Fibroblast of villous mesenchyme (primary cell): ENCODE results near the gene APBB2. TPM values are rescaled to one million over a fixed set of nuclear protein-coding genes. Genes with fewer than 3 reads are reported as not detected.
A peak's percentile ranks its signal among the peaks of the same experiment; 100 is the strongest.

Source experiments
- DNase-seq: peaks from one replicate; pipeline ENCODE4 v3.0.0-alpha.2; 2010; ENCODE audit warnings: low read depth
- H3K4me3 ChIP-seq: 2 replicates; pipeline ENCODE4 v1.5.1; 2011; ENCODE audit warnings: low read depth, mild to moderate bottlenecking, low read length
- total RNA-seq: library from RNA; depleted of rRNA; stranded (reverse); fragments of >200 nt; gene quantifications from 2 replicates; pipeline ENCODE4 v1.2.3, GENCODE V29; 2012
- TF ChIP-seq, protein P1 (sequence below): IDR thresholded peaks from 2 replicates; pipeline ENCODE4 v1.5.1; 2012; ENCODE audit warnings: low read depth, mild to moderate bottlenecking, low read length; ENCODE audit not compliant: insufficient read depth

Gene APBB2
- total RNA-seq, 1 donor: 133 TPM

DNA sequence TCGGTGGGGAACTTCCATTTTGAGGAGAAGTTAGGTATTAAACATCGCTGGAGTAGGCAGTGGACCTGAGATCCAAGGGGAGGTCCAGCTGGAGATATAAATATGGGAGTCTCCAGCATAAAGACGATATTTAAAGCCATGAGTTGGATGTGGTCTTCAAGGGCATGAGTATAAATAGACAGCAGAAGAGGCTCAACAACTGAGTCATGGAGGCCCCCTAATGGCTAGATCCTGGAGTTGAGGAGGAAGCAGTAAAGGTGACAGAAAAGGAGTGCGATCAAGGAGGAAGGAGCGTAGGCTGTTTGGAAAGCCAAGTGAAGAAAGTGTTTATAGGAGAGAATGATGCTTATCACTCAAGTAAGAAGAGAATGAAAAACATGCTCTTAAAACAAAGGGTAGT is 18.1 kb upstream of the APBB2 start:
- peak; percentile 12 for DNase-seq
- TF ChIP-seq, protein P1, sequence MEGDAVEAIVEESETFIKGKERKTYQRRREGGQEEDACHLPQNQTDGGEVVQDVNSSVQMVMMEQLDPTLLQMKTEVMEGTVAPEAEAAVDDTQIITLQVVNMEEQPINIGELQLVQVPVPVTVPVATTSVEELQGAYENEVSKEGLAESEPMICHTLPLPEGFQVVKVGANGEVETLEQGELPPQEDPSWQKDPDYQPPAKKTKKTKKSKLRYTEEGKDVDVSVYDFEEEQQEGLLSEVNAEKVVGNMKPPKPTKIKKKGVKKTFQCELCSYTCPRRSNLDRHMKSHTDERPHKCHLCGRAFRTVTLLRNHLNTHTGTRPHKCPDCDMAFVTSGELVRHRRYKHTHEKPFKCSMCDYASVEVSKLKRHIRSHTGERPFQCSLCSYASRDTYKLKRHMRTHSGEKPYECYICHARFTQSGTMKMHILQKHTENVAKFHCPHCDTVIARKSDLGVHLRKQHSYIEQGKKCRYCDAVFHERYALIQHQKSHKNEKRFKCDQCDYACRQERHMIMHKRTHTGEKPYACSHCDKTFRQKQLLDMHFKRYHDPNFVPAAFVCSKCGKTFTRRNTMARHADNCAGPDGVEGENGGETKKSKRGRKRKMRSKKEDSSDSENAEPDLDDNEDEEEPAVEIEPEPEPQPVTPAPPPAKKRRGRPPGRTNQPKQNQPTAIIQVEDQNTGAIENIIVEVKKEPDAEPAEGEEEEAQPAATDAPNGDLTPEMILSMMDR: peak; percentile 25
- H3K4me3 ChIP-seq: no peak overlapping the region

- H3K4me3 ChIP-seq: no peak overlapping the region
- TF ChIP-seq, protein P1: no peak
- DNase-seq: no peak
Measured at GRCh38 chr4:41227902-41228301, 13.6 kb upstream of the APBB2 start.

DNA sequence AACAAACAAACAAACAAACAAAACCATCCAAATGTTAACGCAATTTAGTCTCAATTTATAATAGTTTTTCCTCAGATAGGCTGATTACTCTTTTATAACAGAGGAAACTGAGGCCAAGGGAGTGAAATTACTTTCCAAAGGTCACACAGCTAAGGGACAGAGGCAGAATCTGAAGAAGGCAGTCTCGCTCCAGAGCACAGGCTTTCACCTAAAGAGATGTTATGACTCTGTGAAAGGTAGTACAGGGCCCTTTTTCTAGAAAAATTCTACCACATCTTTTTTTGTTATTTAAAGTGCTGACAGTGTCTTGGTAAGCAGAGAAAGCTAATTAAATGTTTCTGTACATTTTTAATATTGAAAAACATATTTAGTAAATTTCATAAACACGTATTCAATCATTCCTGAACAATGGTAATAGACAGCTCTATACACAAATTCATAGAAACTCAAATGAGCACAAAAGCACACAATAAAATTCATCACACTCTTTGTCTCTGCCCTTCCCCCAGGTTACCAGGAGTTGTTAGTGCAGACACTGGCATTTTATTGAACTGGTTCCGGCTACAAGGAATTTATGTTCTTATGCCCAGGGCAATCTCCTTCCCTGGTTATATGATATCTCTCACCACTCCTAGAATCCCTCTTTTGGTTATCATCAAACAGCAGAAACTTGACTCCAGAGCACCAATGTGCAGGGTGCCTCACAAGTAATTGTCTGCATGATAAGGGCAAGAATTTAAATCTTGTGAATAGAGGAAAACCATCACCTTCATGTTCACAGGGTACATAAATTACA is 7.7 kb upstream of the APBB2 start:
- no peak overlapping the region for H3K4me3 ChIP-seq
- TF ChIP-seq, protein P1: no peak
- no peak for DNase-seq

DNA sequence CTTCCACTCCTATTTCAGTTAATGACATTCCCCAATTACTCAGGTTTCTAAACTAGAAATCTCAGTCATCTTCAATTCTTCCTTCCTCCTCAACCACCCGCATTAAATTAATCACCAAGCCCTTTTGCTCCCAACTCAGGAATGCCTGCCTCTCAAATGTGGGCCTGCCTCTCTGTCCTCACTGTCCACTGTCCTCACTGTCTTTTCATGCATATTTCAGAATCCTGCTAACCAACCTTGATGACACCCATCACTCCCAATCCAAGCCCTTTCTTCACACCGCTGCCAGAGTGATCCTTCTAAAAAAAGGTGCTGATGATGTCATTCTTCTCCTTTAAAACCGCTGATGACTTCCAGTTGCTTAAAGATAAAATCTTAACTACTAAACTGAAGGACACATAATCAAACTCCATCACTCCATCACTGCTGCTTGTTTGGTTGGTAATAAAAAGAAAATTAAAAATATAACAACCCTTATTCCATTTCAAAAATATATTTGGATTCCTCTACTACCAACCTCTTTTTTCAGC is 5.1 kb upstream of the APBB2 start:
- no peak overlapping the region for H3K4me3 ChIP-seq
- no peak for DNase-seq
- TF ChIP-seq, protein P1: no peak

- TF ChIP-seq, protein P1: no peak
- DNase-seq: no peak
Measured at GRCh38 chr4:41218703-41219102, 4.4 kb upstream of the APBB2 start.

DNA sequence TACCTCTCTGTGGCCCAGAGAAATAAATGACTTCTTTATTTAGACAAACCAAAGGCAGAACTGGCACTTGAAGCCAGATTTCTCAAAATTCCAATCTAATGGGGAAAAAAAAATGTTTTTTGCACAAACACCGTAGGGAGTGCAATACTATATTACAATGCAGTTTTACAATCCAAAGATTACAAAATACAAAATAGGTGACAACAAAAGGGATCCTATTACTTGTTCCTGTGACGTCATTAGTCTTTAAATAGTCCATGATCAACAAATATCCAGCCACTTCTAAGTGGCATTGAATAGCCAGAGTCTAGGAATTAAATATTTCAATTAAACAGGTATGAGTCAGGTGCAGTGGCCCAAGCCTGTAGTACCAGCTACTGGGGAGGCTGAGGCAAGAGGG is 3.0 kb upstream of the APBB2 start:
- no peak overlapping the region for H3K4me3 ChIP-seq
- TF ChIP-seq, protein P1: no peak
- no peak for DNase-seq

More at GRCh38 chr4:41218703-41219102, 4.4 kb upstream of the APBB2 start:
- no peak overlapping the region for H3K4me3 ChIP-seq
